HUES64 (cell line): ENCODE results near the gene SYNJ1. TPM values are rescaled to one million over a fixed set of nuclear protein-coding genes. Genes with fewer than 3 reads are reported as not detected.
A peak's percentile ranks its signal among the peaks of the same experiment; 100 is the strongest.
"Not testable (repeated sequence)": the region's sequence is repeated elsewhere in the genome, so short reads cannot be mapped to it uniquely, and the experiment has no call there.

Source experiments
- H3K27ac ChIP-seq: 2 replicates; pipeline ENCODE4 v1.7.0; 2013; ENCODE audit warnings: low read depth, low read length, inconsistent platforms
- H3K27me3 ChIP-seq: 2 replicates; pipeline ENCODE4 v1.6.1; 2013; ENCODE audit warnings: mild to moderate bottlenecking, low read length; ENCODE audit not compliant: insufficient read depth
- H3K36me3 ChIP-seq: 2 replicates; pipeline ENCODE4 v1.6.1; 2013; ENCODE audit warnings: mild to moderate bottlenecking, low read length; ENCODE audit not compliant: insufficient read depth
- H3K4me1 ChIP-seq: 2 replicates; pipeline ENCODE4 v1.6.1; 2013; ENCODE audit warnings: mild to moderate bottlenecking, low read length, moderate library complexity; ENCODE audit not compliant: insufficient read depth
- H3K4me3 ChIP-seq: 2 replicates; pipeline ENCODE4 v1.5.1; 2013; ENCODE audit warnings: mild to moderate bottlenecking, low read length, moderate library complexity
- H3K9ac ChIP-seq: 2 replicates; pipeline ENCODE4 v1.6.1; 2013; ENCODE audit warnings: mild to moderate bottlenecking, low read depth, low read length
- H3K9me3 ChIP-seq: 2 replicates; pipeline ENCODE4 v1.6.1; 2013; ENCODE audit warnings: low read depth, low read length; ENCODE audit not compliant: insufficient read depth
- WGBS: fragments of 150-250, 120-280 bp; methylation state at CpG from one replicate; pipeline ENCODE4 v1.1.7; 2013; ENCODE audit warnings: missing lambda C conversion rate; 5-methylcytosine and 5-hydroxymethylcytosine counted together
- polyA plus RNA-seq, 2 experiments: library from polyadenylated mRNA; stranded (reverse); fragments of 50-300 nt; gene quantifications; one replicate each; pipeline ENCODE4 v1.2.3, GENCODE V29; 2013

SYNJ1 gene, protein sequence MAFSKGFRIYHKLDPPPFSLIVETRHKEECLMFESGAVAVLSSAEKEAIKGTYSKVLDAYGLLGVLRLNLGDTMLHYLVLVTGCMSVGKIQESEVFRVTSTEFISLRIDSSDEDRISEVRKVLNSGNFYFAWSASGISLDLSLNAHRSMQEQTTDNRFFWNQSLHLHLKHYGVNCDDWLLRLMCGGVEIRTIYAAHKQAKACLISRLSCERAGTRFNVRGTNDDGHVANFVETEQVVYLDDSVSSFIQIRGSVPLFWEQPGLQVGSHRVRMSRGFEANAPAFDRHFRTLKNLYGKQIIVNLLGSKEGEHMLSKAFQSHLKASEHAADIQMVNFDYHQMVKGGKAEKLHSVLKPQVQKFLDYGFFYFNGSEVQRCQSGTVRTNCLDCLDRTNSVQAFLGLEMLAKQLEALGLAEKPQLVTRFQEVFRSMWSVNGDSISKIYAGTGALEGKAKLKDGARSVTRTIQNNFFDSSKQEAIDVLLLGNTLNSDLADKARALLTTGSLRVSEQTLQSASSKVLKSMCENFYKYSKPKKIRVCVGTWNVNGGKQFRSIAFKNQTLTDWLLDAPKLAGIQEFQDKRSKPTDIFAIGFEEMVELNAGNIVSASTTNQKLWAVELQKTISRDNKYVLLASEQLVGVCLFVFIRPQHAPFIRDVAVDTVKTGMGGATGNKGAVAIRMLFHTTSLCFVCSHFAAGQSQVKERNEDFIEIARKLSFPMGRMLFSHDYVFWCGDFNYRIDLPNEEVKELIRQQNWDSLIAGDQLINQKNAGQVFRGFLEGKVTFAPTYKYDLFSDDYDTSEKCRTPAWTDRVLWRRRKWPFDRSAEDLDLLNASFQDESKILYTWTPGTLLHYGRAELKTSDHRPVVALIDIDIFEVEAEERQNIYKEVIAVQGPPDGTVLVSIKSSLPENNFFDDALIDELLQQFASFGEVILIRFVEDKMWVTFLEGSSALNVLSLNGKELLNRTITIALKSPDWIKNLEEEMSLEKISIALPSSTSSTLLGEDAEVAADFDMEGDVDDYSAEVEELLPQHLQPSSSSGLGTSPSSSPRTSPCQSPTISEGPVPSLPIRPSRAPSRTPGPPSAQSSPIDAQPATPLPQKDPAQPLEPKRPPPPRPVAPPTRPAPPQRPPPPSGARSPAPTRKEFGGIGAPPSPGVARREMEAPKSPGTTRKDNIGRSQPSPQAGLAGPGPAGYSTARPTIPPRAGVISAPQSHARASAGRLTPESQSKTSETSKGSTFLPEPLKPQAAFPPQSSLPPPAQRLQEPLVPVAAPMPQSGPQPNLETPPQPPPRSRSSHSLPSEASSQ (N-terminal part only)
- 2.3 TPM for polyA plus RNA-seq (2013, experiment 1 of 2)
- 3.6 TPM for polyA plus RNA-seq (2013, experiment 2 of 2)

DNA sequence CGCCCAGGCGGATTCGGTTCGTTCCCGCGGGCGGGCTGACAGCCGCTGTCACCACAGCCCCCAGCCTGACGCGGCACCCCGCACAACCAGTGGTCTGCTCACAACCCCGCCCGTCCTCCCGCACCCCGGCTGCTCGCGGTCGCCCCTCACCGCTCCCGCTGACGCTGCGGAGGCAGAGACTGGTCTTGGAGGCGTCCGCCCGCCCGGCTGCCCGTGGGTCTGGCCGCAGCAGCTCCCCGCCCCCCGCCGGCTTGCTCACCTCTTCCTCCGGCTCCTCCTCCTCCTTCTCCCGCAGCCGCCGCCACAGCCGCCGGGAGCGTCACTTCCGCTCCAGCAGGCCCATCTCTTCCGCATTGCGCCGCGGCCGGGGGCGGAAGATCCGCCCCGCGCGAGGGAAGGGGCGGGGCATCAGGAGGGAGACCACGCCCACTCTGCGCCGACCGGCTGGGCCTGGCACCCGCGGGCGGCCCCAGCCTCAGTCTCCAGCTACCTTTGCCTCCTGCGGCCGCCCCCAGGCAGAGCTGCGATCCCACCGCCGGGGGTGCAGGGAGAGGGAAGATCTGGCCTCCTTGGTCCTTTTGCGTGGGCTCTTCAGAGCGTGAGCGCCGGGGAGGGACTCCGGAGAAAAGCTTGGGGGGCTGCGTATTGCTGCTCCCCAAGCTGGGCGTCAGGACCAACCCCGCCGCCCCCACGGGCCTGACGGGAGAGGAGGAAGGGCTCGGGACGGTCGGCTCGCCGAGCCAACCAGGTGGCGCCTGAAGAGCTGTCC is at the start of gene SYNJ1:
TSS of gene SYNJ1 (minus strand) at position 327 of the 769 bp plus-strand sequence. CDS start 1,118 bp downstream, outside the sequence.
- peak within 1 kb of the TSS; percentile 89 for H3K4me3 ChIP-seq
- WGBS = under 1% methylated on average over 79 of the region's 79 CpGs

DNA sequence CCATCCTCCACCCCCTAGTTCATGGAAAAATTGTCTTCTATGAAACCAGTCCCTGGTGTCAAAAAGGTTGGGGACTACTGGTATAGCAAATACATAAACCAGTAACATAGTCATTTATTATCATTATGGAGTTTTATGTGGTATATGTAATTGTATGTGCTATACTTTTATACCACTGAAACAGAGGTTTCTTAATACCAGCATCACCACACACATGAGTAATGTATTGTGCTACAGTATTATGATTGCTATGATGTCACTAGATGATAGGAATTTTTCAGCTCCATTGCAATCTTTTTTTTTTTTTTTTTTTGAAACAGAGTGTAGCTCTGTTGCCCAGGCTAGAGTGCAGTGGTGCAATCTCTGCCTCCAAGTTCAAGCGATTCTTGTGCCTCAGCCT is 49.5 kb upstream of the SYNJ1 start:
- Histone ChIP-seq H3K27ac (no peak overlapping the region), H3K27me3 (no peaks in the 10 kb centered on the region), H3K36me3 (no peaks in the 10 kb centered on the region), H3K4me3 (no peak overlapping the region), H3K4me1 (no peaks in the 10 kb centered on the region), H3K9ac (no peak overlapping the region), H3K9me3 (no peaks in the 10 kb centered on the region)
- WGBS = 100% methylated on average over 1 of the region's 1 CpG

More for the DNA sequence above, at the start of gene SYNJ1:
- H3K27me3 ChIP-seq = no peaks in the 10 kb centered on the region
- peaks cover 9% of the 10 kb centered on the region; the same call in 1 of the 2 replicates for H3K4me1 ChIP-seq
- H3K9ac ChIP-seq = peak within 1 kb of the TSS; percentile 63
- peaks cover 1% of the 10 kb centered on the region; the same call in 1 of the 2 replicates for H3K36me3 ChIP-seq
- no peaks in the 10 kb centered on the region for H3K9me3 ChIP-seq
- peak within 1 kb of the TSS; percentile 65; the same call in 1 of the 2 replicates for H3K27ac ChIP-seq

DNA sequence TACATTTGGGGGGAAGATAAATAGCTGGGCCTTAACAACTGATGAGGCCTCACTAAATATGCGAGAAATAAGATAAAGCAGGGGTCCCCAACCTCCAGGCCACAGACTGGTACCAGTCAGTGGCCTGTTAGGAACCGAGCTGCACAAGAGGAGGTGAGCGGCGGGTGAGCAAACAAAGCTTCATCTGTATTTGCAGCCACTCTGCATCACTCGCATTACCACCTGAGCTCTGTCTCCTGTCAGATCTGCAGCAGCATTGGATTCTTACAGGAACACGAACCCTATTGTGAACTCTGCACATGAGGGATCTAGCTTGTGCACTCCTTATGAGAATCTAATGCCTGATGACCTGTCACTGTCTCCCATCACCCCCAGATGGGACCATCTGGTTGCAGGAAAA is 48.9 kb upstream of the SYNJ1 start:
- H3K27ac ChIP-seq = no peak overlapping the region
- H3K9me3 ChIP-seq = no peaks in the 10 kb centered on the region
- WGBS = 96% methylated on average over 6 of the region's 6 CpGs
- H3K27me3 ChIP-seq = no peaks in the 10 kb centered on the region
- H3K9ac ChIP-seq = no peak overlapping the region
- H3K36me3 ChIP-seq = no peaks in the 10 kb centered on the region
- no peak overlapping the region for H3K4me3 ChIP-seq
- H3K4me1 ChIP-seq = no peaks in the 10 kb centered on the region

DNA sequence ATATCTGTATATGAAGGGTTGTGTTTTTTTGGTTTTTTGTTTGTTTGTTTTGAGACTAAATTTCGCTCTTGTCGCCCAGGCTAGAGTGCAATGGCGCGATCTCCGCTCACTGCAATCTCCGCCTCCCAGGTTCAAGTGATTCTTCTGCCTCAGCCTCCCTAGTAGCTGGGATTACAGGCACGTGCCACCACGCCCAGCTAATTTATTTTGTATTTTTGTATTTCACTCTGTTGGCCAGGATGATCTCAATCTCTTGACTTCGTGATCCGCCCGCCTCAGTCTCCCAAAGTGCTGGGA is 45.2 kb upstream of the SYNJ1 start:
- H3K4me1 ChIP-seq = peaks cover 13% of the 10 kb centered on the region
- not testable (repeated sequence) for H3K27me3 ChIP-seq, H3K27ac ChIP-seq, H3K9ac ChIP-seq, H3K9me3 ChIP-seq
- 97% methylated on average over 11 of the region's 11 CpGs for WGBS
- H3K36me3 ChIP-seq = peaks cover 20% of the 10 kb centered on the region
- peak overlapping the region; percentile 88; the same call in 1 of the 2 replicates for H3K4me3 ChIP-seq

DNA sequence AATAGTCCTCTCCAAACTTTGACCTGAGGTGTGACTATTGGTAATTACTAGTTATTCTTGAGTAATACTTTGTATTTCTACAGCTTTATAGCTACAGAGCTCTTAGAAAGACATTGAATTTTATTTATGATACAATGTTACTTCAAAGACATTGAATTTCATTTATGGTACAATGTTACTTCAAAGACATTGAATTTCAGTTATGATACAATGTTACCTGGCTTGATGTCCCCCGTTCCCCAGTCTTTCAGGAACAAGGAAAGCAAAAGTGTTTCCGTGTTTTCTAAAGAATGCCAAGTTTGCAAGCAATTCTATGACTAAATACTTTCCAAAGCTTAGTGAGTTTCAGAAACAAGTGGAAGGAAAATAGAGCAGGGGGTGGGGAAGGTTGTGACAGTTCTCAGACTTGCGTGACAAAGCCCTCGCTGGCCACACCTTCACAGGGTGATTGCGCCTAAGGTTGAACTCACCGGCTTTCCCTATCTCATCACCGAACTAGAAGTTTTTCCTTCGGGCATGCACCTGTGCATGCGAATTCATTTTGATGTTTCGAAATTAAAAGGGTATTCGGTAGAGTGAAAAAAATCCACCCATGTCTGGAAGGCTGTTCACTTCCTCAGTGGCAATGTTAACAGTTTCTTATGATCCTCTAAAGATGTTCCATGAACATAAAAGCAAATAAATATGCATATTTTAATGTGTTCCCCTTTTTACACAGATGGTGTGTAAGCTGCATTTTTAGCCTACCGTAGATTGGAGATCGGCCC is 44.7 kb upstream of the SYNJ1 start:
- H3K9ac ChIP-seq = peak overlapping the region; percentile 98
- H3K27me3 ChIP-seq = no peaks in the 10 kb centered on the region
- no peaks in the 10 kb centered on the region for H3K9me3 ChIP-seq
- peaks cover 13% of the 10 kb centered on the region for H3K4me1 ChIP-seq
- peak overlapping the region; percentile 18; the same call in 1 of the 2 replicates for H3K27ac ChIP-seq
- WGBS = 64% methylated on average over 13 of the region's 13 CpGs
- H3K4me3 ChIP-seq = peak overlapping the region; percentile 88
- peaks cover 25% of the 10 kb centered on the region for H3K36me3 ChIP-seq

DNA sequence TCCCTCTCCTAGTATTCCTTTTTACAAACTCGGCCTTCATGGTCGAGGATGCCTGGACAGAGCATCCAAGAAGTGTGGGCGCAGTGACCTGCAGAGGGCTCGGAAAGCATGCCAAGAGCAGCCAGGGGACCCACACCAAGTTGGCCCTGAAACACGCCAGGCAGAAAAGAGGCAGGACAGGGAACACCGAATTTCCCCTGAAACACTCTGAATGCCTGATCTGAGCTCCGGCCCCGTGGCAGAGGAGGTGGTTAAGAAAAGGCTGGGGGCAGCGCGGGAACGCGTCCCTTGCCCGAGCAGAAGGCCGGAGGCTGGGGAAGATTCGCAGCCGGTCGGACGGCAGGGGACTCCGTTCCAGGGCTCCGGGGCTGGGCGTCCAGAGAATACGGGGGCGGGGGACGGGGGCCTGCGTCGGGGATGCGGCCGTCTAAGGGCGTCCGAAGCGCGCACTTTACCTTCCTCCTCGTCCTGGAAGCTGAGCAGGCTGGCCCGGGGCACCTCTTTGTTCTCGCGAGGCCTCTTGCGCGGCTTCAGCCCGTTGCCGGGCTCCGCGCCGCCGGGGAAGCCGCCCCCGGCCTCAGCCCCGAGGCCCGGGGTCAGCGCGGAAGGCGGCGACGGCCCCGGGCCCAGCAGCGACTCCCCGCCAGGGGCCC is 43.2 kb upstream of the SYNJ1 start:
- H3K9ac ChIP-seq = peak overlapping the region; percentile 98
- peaks cover 40% of the 10 kb centered on the region for H3K36me3 ChIP-seq
- H3K27me3 ChIP-seq = no peaks in the 10 kb centered on the region
- under 1% methylated on average over 56 of the region's 56 CpGs for WGBS
- H3K27ac ChIP-seq = peak overlapping the region; percentile 90
- no peaks in the 10 kb centered on the region for H3K9me3 ChIP-seq
- peak overlapping the region; percentile 88 for H3K4me3 ChIP-seq
- H3K4me1 ChIP-seq = peaks cover 13% of the 10 kb centered on the region

DNA sequence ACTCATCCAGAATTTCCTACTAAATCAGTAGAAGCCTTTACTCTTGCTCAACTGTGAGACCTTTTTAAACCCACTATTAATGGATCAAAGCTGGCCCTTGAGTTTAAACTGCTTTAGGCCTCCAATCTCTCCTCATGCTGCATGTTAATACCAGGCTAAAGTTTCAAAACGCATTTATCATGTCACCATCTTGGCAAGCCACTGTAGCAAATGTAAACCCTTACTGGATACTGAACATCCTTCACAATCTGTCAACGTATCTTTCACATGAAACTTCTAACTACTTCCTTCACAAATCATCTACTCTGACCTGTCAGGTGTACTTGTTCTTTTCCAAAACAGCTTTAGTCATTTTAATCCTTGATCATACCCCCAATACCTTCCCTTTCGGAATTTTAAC is 40.7 kb upstream of the SYNJ1 start:
- WGBS = 94% methylated on average over 3 of the region's 3 CpGs
- H3K36me3 ChIP-seq = peaks cover 62% of the 10 kb centered on the region
- no peaks in the 10 kb centered on the region for H3K27me3 ChIP-seq
- no peak overlapping the region for H3K9ac ChIP-seq
- H3K4me1 ChIP-seq = peaks cover 13% of the 10 kb centered on the region
- no peak overlapping the region for H3K27ac ChIP-seq
- no peaks in the 10 kb centered on the region for H3K9me3 ChIP-seq
- H3K4me3 ChIP-seq = peak overlapping the region; percentile 88

DNA sequence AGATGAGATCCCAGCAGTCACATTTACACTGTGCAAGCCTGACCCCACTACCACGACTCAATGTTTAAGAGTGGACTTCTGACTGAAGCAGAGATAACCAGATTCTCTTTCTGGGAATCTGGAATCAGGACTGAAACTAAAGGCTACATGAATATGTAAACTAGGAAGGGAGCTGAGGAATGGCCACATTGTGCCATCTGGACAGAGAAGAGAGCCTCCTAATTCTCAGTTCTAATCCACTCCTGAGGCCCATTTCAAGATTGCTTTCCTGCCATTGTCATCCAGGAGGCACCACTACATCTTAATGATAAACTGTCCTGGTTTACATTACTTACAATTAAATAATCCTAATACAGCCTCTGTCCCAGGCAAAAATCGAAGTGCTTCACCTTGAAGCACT is 37.2 kb upstream of the SYNJ1 start:
- 89% methylated on average over 2 of the region's 2 CpGs for WGBS
- Histone ChIP-seq H3K36me3 (peaks cover 96% of the 10 kb centered on the region), H3K9me3 (no peaks in the 10 kb centered on the region)

DNA sequence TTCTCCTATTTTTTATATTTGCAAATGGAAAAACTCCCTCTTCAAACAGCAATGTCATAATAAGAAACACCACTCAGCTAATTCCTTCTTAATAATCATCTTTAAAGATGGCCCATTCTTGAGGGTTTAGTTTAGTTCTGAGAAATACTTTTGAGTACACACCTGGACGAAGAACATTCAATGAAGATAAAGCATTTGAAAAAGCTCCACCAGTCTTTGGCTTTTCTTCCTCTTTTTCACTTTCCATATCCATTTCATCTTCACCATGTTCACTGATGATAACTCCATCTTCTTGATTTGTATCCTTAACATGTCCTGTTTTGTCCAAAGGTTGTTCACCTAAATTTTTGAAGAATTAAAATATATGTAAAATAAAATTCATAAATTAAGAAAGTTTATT is 36.4 kb upstream of the SYNJ1 start:
- H3K36me3 ChIP-seq = peaks cover 97% of the 10 kb centered on the region
- WGBS = 98% methylated on average over 1 of the region's 1 CpG
- no peak overlapping the region for H3K9ac ChIP-seq
- H3K27ac ChIP-seq = no peak overlapping the region
- H3K4me3 ChIP-seq = no peak overlapping the region
- H3K4me1 ChIP-seq = peaks cover under 1% of the 10 kb centered on the region; the same call in 1 of the 2 replicates
- no peaks in the 10 kb centered on the region for H3K27me3 ChIP-seq
- H3K9me3 ChIP-seq = no peaks in the 10 kb centered on the region

More for the DNA sequence above, 37.2 kb upstream of the SYNJ1 start:
- Histone ChIP-seq H3K4me3 (no peak overlapping the region), H3K27ac (no peak overlapping the region), H3K27me3 (no peaks in the 10 kb centered on the region), H3K9ac (no peak overlapping the region), H3K4me1 (peaks cover 9% of the 10 kb centered on the region)
